Measurements from ENCODE around the gene TAS2R40. TPM values are rescaled to one million over a fixed set of nuclear protein-coding genes. Genes with fewer than 3 reads are reported as not detected.

The TAS2R40 gene
- total and polyA plus RNA-seq, 11 donors: not detected

DNA sequence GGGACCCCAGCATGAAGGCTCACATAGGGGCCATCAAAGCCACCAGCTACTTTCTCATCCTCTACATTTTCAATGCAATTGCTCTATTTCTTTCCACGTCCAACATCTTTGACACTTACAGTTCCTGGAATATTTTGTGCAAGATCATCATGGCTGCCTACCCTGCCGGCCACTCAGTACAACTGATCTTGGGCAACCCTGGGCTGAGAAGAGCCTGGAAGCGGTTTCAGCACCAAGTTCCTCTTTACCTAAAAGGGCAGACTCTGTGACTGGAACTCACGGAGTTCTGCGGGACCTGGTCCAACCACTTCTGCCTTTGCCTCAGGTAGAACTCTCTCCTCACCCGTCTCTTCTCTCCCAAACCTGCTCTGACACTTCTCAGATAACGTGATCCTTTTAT lies 945 bp downstream of the TAS2R40 start:
- intact Hi-C loops (cut with DNase I): no loop called here
- WGBS, 4 donors: 85 to 91% (median 87%) methylated on average over 7 of the region's 7 CpGs

GRCh38 chr7:143223784-143224183 lies 1.9 kb downstream of the TAS2R40 start:
- WGBS, 4 donors: 69 to 81% (median 78%) methylated on average over 4 of the region's 4 CpGs

More for the DNA sequence above, 945 bp downstream of the TAS2R40 start:
- Histone ChIP-seq H3K27ac (peak overlapping the region in 1 of 12 donors; percentile 70), H3K4me1 (peaks cover 0 to 13% (median 0%) of the 10 kb centered on the region in 12 donors), H3K27me3 (peaks cover 0 to 11% (median 0%) of the 10 kb centered on the region in 9 donors), H3K36me3 (no peaks in the 10 kb centered on the region), H3K4me3 (no peak overlapping the region), H3K9me3 (no peaks in the 10 kb centered on the region)
- DNase-seq (peak in 3 of 5 donors; percentile 36 to 54 (median 49)), ATAC-seq (peak in 3 of 4 donors; percentile 43 to 82 (median 72))
- TF ChIP-seq POLR2A (IDR thresholded peaks at IDR 0.05): no peak
- TF ChIP-seq CTCF (IDR thresholded peaks at IDR 0.05): no peak

GRCh38 chr7:143225047-143225446 lies 3.2 kb downstream of the TAS2R40 start:
- DNase-seq (no peak), ATAC-seq (no peak)
- intact Hi-C loops (cut with DNase I): no loop called here
- no peak overlapping the region for H3K27ac ChIP-seq
- H3K36me3 ChIP-seq: no peaks in the 10 kb centered on the region
- H3K4me3 ChIP-seq: no peak overlapping the region
- no peaks in the 10 kb centered on the region for H3K9me3 ChIP-seq
- TF ChIP-seq CTCF (IDR thresholded peaks at IDR 0.05) (no peak), POLR2A (IDR thresholded peaks at IDR 0.05) (no peak)
- H3K4me1 ChIP-seq: peaks cover 0 to 29% (median 0%) of the 10 kb centered on the region in 12 donors
- 85 to 93% (median 86%) methylated on average over 5 of the region's 5 CpGs for WGBS, 4 donors
- H3K27me3 ChIP-seq: peaks cover 0 to 11% (median 0%) of the 10 kb centered on the region in 9 donors

More at GRCh38 chr7:143223784-143224183, 1.9 kb downstream of the TAS2R40 start:
- no peak for DNase-seq
- ATAC-seq: no peak
- Histone ChIP-seq H3K36me3 (no peaks in the 10 kb centered on the region), H3K9me3 (no peaks in the 10 kb centered on the region), H3K4me3 (no peak overlapping the region), H3K27me3 (peaks cover 0 to 11% (median 0%) of the 10 kb centered on the region in 9 donors), H3K27ac (no peak overlapping the region), H3K4me1 (peaks cover 0 to 23% (median 0%) of the 10 kb centered on the region in 12 donors)
- intact Hi-C loops (cut with DNase I): no loop called here
- TF ChIP-seq POLR2A (IDR thresholded peaks at IDR 0.05): no peak
- TF ChIP-seq CTCF (IDR thresholded peaks at IDR 0.05): no peak

GRCh38 chr7:143227806-143228205 lies 6.0 kb downstream of the TAS2R40 start:
- 41 to 54% (median 50%) methylated on average over 1 of the region's 1 CpG for WGBS, 4 donors
- H3K4me1 ChIP-seq: peaks cover 0 to 20% (median 0%) of the 10 kb centered on the region in 12 donors
- H3K9me3 ChIP-seq: peaks cover 0 to under 1% (median 0%) of the 10 kb centered on the region in 12 donors
- no peak for DNase-seq
- no peak for TF ChIP-seq POLR2A (IDR thresholded peaks at IDR 0.05)
- TF ChIP-seq CTCF (IDR thresholded peaks at IDR 0.05): no peak
- intact Hi-C loops (cut with DNase I): no loop called here
- H3K27me3 ChIP-seq: peaks cover 0 to 6% (median 0%) of the 10 kb centered on the region in 9 donors
- no peaks in the 10 kb centered on the region for H3K36me3 ChIP-seq
- no peak for ATAC-seq
- no peak overlapping the region for H3K27ac ChIP-seq
- H3K4me3 ChIP-seq: no peak overlapping the region

All from heart left ventricle (tissue), 16 donors.